Hepatocyte (in vitro differentiated cells): ENCODE data around the gene CHSY3.

Experiments used
- CTCF ChIP-seq: fragments of 200-600 bp; sonication (generic); IDR thresholded peaks from 2 replicates; pipeline ENCODE4 v1.5.1; 2016; ENCODE audit warnings: antibody characterized with exemption, mild to moderate bottlenecking; ENCODE audit not compliant: poor library complexity
- EZH2 ChIP-seq: fragments of 200-600 bp; sonication (generic); IDR thresholded peaks from 2 replicates; pipeline ENCODE4 v1.6.1; 2016; ENCODE audit warnings: antibody characterized with exemption, mild to moderate bottlenecking, borderline replicate concordance

DNA sequence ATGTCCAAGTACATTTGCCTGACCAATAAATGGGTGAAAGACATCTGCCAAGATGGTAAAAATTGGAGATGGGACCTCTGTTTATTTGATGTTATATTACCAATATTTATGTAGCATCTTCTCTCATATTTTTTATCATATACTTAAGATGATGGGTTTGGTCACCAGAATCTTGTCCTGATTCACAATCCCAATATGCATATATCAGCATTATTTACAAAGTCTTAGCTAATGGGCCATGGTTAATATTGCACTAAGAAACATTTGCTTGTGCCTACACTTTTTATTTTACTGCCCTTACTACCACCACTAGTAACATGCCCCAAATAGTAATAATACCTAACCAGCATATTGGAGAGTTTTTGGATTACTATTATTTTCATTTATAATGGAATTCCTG is 116.7 kb downstream of the CHSY3 start:
- TF ChIP-seq CTCF (no peak), EZH2 (no peak)
